DMS79 (cell line): ENCODE data around the gene CSRP2.

Experiments used
- DNase-seq: peaks from one replicate; lab custom pipeline; 2025; lab: John Stamatoyannopoulos, UW

The CSRP2 gene

GRCh38 chr12:76863005-76863670, 15.7 kb downstream of the CSRP2 start:
- DNase-seq: no peak

- DNase-seq: no peak
Observed at GRCh38 chr12:76860256-76860655, 18.6 kb downstream of the CSRP2 start.

- DNase-seq: no peak
Observed at GRCh38 chr12:76859611-76860010, 19.2 kb downstream of the CSRP2 start.

GRCh38 chr12:76856018-76856644, 22.7 kb downstream of the CSRP2 start:
- DNase-seq: no peak

- no peak for DNase-seq
Observed at GRCh38 chr12:76855271-76855670, 23.5 kb downstream of the CSRP2 start.

GRCh38 chr12:76852106-76852505, 26.7 kb downstream of the CSRP2 start:
- no peak for DNase-seq

GRCh38 chr12:76848132-76848531, 30.7 kb downstream of the CSRP2 start:
- DNase-seq: no peak

GRCh38 chr12:76847260-76847659, 31.6 kb downstream of the CSRP2 start:
- no peak for DNase-seq

- DNase-seq: no peak
Observed at GRCh38 chr12:76836633-76837032, 42.2 kb downstream of the CSRP2 start.

GRCh38 chr12:76830436-76830835, 48.4 kb downstream of the CSRP2 start:
- no peak for DNase-seq

- no peak for DNase-seq
Observed at GRCh38 chr12:76820888-76821482, 57.8 kb downstream of the CSRP2 start.

- no peak for DNase-seq
Observed at GRCh38 chr12:76813972-76814371, 64.8 kb downstream of the CSRP2 start.

GRCh38 chr12:76813265-76813664, 65.6 kb downstream of the CSRP2 start:
- no peak for DNase-seq

GRCh38 chr12:76811976-76812375, 66.8 kb downstream of the CSRP2 start:
- DNase-seq: no peak

GRCh38 chr12:76810671-76811419, 68.0 kb downstream of the CSRP2 start:
- no peak for DNase-seq
